CD1c-positive myeloid dendritic cell (primary cell): ENCODE data around the gene MS4A15.
A peak's percentile ranks its signal among the peaks of the same experiment; 100 is the strongest.
"Not testable (repeated sequence)": the region's sequence is repeated elsewhere in the genome, so short reads cannot be mapped to it uniquely, and the experiment has no call there.

ENCODE experiments used
- DNase-seq: peaks from one replicate; pipeline ENCODE4 v3.0.0-alpha.2; 2016; ENCODE audit errors: extremely low spot score

Gene MS4A15

DNA sequence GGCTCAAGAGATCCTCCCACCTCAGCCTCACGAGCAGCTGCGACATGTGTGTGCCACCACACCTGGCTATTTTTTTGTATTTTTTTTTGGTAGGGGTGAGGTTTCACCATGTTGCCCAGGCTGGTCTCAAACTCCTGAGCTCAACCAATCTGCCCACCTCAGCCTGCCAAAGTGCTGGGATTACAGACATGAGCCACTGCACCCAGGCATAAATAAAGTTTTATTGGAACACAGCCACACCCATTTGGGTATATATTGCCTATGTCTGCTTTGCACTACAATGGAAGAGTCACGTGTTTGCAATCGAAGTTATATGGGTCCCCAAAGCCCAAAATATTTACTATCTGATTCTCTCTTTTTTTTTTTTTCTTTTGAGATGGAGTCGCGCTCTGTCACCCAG, 1.8 kb upstream of the MS4A15 start:
- DNase-seq: no peak

DNA sequence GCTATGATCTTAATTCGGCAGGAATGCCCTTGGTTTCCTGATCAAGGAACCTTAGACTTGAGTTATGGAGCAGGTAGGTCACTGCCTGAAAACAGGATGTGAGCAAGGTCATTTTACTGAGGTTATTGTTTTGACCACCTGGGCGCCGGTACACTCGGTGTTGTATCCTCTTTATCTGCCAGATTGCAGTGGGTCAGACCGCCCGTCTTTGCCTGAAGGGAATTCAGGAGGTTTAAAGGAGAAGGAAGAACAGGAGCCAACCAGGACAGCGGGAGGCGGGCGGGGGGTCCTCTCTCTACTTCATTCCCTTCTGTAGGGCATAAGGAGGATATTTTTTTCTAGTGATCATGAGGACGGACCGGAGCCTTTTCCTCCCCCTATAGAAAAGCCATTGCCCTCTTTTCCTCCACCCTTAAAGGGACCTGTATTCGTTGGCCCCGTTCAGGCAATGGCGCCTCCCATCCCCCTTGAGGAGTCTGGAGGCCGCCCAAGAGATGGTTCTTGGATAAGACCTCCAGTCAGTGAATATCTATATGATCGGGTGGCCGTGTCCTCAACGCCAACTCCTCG, 649 bp downstream of the MS4A15 start:
- DNase-seq: no peak

- not testable (repeated sequence) for DNase-seq
Observed at GRCh38 chr11:60758671-60759070, 2.0 kb downstream of the MS4A15 start.

GRCh38 chr11:60759438-60760225, 3.0 kb downstream of the MS4A15 start:
- peak; percentile 48 for DNase-seq

DNA sequence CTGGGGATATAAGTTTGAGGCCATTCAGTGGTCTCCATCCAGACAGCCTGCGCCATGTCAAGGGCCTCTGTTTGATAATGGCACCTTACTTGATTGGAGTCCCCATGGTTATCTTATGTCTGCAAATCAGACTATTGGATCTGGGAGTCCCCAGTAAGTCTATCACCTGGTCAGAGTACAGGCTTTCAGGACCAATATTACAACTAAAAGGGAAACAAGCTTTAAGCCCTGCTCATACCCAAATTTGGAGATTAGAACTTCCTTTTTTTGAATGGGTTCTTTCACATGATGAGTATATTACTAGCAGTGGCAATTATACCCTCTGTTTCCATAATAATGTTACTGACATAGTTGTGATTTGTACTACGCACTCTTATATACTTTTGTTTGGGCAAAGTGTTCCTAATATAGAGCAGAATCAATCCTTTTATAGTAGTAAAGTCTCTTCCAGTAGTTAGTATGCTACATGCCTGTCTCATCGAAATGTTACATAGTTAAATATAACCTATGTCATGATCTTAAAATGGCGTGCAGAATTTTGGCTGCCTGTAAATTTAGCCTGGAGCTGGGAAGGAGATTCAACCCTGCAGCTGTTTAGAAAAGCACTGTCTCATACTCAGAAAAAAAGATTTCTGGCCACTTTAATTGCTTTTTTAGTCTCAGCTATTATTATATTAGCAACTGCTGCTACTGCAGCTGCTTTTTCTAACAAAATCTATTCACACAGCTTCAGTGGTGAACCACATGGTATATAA, 4.9 kb downstream of the MS4A15 start:
- peak; percentile 11 for DNase-seq

GRCh38 chr11:60762851-60763691, 6.4 kb downstream of the MS4A15 start:
- DNase-seq: no peak

DNA sequence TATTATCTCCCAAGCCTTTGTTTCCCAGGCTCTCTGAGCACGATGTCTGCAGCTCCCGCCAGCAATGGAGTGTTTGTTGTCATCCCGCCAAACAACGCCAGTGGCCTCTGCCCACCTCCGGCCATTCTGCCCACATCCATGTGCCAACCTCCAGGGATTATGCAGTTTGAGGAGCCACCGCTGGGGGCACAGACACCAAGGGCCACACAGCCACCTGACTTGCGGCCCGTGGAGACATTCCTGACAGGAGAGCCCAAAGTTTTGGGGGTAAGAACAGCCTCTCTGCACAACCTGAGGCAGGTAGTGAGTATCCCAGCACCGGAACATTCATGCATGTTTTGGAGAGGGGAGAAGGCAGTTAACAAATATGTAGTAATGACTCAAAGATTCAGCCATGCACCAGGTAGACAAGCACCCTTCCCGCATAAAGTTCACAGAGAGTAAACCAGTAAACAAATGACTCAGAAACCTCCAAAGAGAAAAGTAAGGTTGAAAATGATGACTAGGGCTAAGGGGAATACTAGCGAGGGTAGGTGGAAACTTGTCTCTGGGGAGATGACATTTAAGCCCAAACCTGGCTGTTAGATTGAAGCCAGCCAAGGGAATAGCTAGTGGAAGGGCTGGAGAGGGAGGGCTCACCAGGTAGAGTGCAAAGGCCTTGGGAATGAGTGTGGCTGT, 7.2 kb downstream of the MS4A15 start:
- no peak for DNase-seq

DNA sequence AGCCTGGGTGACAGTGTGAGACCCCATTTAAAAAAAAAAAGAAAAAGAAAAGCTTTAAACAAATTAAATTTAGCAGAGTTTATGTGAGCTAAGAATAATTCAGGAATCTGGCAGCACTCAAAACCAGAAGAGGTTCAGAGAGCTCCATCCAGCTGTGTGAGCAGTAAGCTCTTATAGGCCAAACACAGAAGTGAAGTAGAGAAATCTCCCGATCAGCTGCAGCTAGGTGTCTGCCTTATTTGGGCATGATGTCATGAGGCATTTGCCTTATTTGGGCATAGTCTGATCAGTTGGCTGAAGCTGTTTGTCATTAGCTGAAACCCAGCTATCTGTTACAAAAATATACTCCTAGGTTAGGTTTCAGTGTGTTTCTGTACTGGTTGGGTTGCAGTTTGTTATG, 8.2 kb downstream of the MS4A15 start:
- peak; percentile 2 for DNase-seq

GRCh38 chr11:60765355-60765754, 8.7 kb downstream of the MS4A15 start:
- no peak for DNase-seq

GRCh38 chr11:60766547-60766946, 9.9 kb downstream of the MS4A15 start:
- DNase-seq: no peak

GRCh38 chr11:60767388-60767811, 10.7 kb downstream of the MS4A15 start:
- DNase-seq: peak; percentile 16

DNA sequence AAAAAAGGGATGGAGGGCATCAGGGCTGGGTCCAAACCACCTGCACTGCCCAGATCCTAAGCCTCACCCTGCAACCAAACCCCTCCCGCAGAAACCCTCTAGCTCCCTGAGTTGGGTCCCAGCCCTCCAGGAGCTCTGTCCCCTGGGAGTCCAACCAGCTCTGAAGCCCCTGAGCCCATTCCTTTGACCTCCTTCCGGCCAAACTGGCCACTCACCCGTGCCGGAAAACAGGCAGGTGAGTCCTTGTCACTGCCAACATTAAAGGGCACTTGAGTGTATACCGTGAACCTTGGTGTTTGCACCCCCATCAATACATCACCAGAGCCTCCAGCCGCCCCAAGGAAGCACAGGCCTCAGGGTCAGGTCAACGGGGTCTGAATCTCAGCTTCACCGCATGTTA, 11.5 kb downstream of the MS4A15 start:
- no peak for DNase-seq

DNA sequence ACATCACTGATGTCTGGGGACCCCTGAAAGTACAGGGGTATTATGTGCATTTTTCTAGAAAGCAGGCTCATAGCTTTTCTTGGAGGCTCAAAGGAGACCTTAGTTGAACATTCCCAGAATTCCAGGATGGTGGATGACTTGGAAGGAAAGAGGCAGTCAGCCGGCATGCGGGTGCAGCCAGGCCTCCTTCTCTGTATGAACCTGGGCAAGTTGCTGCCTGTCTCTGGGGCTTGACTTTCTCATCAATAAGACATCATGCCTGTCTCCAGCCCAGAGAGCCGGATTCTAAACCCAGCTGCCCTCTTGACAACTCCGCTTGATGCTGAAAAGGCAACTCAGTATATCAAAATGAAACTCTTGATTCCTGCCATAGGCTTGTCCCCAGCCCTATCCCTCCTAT, 12.6 kb downstream of the MS4A15 start:
- DNase-seq: no peak

DNA sequence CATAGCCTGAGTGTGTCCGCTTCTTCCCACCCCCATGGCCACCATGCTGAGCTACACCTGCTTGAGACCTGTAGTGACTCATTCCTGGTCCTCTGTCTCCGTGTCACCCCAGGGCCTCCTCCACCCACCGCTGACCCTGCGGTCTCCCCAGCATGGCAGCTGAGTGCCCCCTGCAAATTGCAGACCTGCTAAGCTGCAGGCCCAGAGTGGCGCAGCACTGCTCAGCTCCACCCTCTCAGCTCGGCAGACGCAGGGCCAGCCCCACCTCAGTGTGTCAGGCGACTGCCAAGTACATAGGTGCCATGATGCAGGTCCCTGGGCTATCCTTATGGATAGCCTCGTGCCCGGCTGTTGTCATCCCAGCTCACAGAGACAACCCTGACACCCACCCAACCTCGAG, 13.1 kb downstream of the MS4A15 start:
- no peak for DNase-seq

GRCh38 chr11:60771146-60771545, 14.5 kb downstream of the MS4A15 start:
- no peak for DNase-seq

DNA sequence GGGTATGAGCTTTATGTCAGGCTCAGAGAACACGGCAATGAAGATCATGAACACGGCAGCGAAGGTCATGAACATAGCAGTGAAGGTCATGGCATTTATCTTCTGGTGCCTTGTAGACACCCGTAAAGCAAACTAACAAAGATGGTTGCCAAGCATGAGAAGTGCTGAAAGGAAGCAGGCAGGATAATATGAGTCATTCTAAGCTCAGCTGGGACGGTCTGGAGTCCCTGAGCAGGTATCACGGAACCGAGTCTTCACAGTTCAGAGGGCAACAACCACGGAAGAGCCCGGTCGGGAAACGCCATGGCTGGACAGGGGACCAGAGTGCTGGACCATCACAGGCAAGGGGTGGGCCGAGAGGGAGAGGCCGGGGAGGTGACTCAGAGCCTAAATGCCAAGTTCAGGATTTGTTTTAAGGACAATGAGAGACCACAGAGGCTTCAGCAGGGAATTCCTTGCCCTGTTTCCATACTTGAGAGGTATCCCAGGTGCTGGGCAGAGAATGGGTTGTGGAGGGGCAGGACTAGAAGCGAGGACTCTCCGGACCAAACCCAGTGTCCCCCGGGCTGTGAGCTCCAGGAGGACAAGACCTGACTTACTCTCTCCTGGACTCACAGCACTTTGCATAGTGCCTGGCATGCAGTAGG, 15.3 kb downstream of the MS4A15 start:
- DNase-seq: no peak

GRCh38 chr11:60772666-60773065, 16.0 kb downstream of the MS4A15 start:
- no peak for DNase-seq

GRCh38 chr11:60774726-60775125, 18.1 kb downstream of the MS4A15 start:
- DNase-seq: no peak

- DNase-seq: peak; percentile 90
Observed at GRCh38 chr11:60775420-60775961, 18.8 kb downstream of the MS4A15 start.

DNA sequence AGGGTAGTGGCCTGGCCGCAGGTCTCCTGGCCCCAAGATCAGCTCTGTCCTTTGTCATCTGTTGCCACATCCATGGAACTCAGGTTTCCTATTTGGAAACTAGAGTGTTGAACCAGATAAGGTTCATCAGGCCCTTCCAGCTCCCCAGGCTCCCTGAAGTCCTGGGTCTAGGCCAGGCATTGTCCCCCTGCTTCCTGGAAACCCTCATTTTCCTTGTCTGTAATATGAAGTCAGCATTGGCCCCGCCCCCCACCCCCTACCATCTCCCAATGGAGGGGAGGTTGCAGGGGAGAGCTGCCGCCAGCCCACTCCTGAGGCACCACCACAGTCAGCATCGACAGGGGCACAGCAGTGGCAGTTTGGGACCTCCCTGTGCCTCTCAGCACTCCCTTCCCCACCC, 19.5 kb downstream of the MS4A15 start:
- no peak for DNase-seq

GRCh38 chr11:60777106-60777505, 20.4 kb downstream of the MS4A15 start:
- DNase-seq: no peak
